ENCODE results near the gene DBP. TPM values are rescaled to one million over a fixed set of nuclear protein-coding genes. Genes with fewer than 3 reads are reported as not detected.

Gene DBP
- polyA plus RNA-seq, 3 donors = 12.8 to 22.3 (median 17.5) TPM

DNA sequence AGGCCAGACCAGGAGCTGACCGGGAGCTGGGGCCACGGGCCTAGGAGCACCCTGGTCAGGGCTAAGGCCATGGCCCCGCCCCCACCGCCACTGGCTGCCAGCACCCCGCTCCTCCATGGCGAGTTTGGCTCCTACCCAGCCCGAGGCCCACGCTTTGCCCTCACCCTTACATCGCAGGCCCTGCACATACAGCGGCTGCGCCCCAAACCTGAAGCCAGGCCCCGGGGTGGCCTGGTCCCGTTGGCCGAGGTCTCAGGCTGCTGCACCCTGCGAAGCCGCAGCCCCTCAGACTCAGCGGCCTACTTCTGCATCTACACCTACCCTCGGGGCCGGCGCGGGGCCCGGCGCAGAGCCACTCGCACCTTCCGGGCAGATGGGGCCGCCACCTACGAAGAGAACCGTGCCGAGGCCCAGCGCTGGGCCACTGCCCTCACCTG is 11.3 kb downstream of the DBP start:
- H3K9me3 Mint-ChIP-seq = peaks cover 0 to 3% (median 0%) of the 10 kb centered on the region in 7 donors
- Histone ChIP-seq H3K27ac (ENCODE audit: low read depth in 1 of 2, low read length in 2 of 2) (no peak overlapping the region), H2AFZ (ENCODE audit: insufficient read depth, low read depth, low read length, poor library complexity, severe bottlenecking) (no peak overlapping the region), H3K9ac (ENCODE audit: insufficient read depth, low read length, poor library complexity, severe bottlenecking) (no peak overlapping the region), H4K20me1 (ENCODE audit: insufficient read depth, low read length) (peaks cover 32% of the 10 kb centered on the region), H3K4me3 (replicated peaks in 1 of 3; ENCODE audit: low read depth in 2 of 3, low read length in 3 of 3) (no peak overlapping the region), H3K9me3 (replicated peaks in 1 of 2; ENCODE audit: control insufficient read depth in 1 of 2, insufficient read depth in 1 of 2, low read length in 2 of 2) (no peaks in the 10 kb centered on the region), H3K4me2 (replicated peaks; ENCODE audit: extremely low read depth, low read length, poor library complexity, severe bottlenecking) (no peak overlapping the region), H3K4me1 (ENCODE audit: control insufficient read depth in 1 of 2, insufficient read depth in 2 of 2, low read length in 2 of 2) (peaks cover 64 to 70% of the 10 kb centered on the region in 2 donors), H3K36me3 (replicated peaks in 1 of 2; ENCODE audit: control insufficient read depth in 1 of 2, insufficient read depth in 2 of 2, low read length in 2 of 2) (peaks cover 12 to 32% of the 10 kb centered on the region in 2 donors), H3K79me2 (ENCODE audit: insufficient read depth, low read length) (peaks cover 16% of the 10 kb centered on the region), H3K27me3 (ENCODE audit: control insufficient read depth in 2 of 2, insufficient read depth in 2 of 2, low read length in 2 of 2) (no peaks in the 10 kb centered on the region)
- no peak for DNase-seq
- no peak overlapping the region for H3K27ac Mint-ChIP-seq
- H3K4me3 Mint-ChIP-seq = no peak overlapping the region
- WGBS (ENCODE audit: insufficient coverage) = 94% methylated on average over 26 of the region's 30 CpGs
- H3K27me3 Mint-ChIP-seq (ENCODE audit: low read depth in 3 of 3) = no peaks in the 10 kb centered on the region
- intact Hi-C loops (cut with micrococcal nuclease) = no loop called here
- H3K36me3 Mint-ChIP-seq = peaks cover 19 to 36% of the 10 kb centered on the region in 2 donors
- peaks cover 54% of the 10 kb centered on the region for H3K4me1 Mint-ChIP-seq
- TF ChIP-seq, protein P1, sequence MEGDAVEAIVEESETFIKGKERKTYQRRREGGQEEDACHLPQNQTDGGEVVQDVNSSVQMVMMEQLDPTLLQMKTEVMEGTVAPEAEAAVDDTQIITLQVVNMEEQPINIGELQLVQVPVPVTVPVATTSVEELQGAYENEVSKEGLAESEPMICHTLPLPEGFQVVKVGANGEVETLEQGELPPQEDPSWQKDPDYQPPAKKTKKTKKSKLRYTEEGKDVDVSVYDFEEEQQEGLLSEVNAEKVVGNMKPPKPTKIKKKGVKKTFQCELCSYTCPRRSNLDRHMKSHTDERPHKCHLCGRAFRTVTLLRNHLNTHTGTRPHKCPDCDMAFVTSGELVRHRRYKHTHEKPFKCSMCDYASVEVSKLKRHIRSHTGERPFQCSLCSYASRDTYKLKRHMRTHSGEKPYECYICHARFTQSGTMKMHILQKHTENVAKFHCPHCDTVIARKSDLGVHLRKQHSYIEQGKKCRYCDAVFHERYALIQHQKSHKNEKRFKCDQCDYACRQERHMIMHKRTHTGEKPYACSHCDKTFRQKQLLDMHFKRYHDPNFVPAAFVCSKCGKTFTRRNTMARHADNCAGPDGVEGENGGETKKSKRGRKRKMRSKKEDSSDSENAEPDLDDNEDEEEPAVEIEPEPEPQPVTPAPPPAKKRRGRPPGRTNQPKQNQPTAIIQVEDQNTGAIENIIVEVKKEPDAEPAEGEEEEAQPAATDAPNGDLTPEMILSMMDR (IDR thresholded peaks at IDR 0.05) = no peak

DNA sequence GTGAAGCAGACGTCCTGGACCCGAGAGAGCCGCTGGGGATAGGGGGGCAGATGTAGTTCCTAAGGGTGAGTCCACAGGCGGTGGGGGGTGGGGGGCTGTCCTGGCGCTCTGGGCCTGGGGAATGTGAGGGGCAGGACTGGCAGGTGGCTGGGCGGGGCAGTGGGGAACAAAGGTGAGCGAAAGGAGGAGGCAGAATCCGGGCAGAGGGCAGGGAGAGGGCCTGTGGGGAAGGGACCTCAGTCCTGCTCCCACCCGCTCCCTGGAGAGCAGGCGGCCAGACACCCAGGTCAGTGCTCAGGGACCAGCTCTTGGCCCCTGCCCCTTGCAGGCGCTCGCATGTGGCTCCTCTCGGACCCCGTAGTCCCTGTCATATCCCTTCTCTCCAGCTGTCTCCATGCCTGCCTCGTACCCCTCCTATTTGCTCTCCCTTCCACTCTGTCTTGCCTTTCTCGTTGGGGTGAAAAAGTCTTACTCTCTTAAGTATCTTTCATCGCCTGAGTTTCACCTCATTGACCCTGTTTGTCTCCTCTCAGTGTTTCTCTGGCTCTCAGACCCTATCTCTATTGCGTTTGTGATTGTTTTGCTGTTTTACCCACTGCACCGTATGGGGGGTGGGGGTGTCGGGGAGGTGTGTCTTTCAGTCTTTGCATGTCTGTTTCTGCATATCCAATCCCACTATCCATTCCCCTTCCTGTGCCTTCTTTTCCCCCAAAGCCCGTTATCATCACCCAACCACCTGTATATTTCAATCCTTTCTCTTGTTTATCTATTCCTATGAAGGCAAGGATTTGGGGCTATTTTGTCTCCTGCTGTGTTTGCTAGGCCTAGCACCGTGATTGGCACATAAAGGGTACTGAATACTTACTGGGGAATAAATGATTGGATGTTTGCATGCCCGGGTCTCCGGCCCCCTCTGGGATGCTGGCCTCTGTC is 12.1 kb downstream of the DBP start:
- Histone ChIP-seq H3K36me3 (replicated peaks in 1 of 2; ENCODE audit: control insufficient read depth in 1 of 2, insufficient read depth in 2 of 2, low read length in 2 of 2) (peaks cover 9 to 32% of the 10 kb centered on the region in 2 donors), H3K4me1 (ENCODE audit: control insufficient read depth in 1 of 2, insufficient read depth in 2 of 2, low read length in 2 of 2) (peaks cover 64 to 70% of the 10 kb centered on the region in 2 donors), H3K27me3 (ENCODE audit: control insufficient read depth in 2 of 2, insufficient read depth in 2 of 2, low read length in 2 of 2) (no peaks in the 10 kb centered on the region), H3K9ac (ENCODE audit: insufficient read depth, low read length, poor library complexity, severe bottlenecking) (no peak overlapping the region), H2AFZ (ENCODE audit: insufficient read depth, low read depth, low read length, poor library complexity, severe bottlenecking) (no peak overlapping the region), H3K4me2 (replicated peaks; ENCODE audit: extremely low read depth, low read length, poor library complexity, severe bottlenecking) (peak overlapping the region; percentile 77), H4K20me1 (ENCODE audit: insufficient read depth, low read length) (peaks cover 24% of the 10 kb centered on the region), H3K27ac (ENCODE audit: low read depth in 1 of 2, low read length in 2 of 2) (no peak overlapping the region), H3K9me3 (replicated peaks in 1 of 2; ENCODE audit: control insufficient read depth in 1 of 2, insufficient read depth in 1 of 2, low read length in 2 of 2) (no peaks in the 10 kb centered on the region), H3K79me2 (ENCODE audit: insufficient read depth, low read length) (peaks cover 24% of the 10 kb centered on the region), H3K4me3 (replicated peaks in 1 of 3; ENCODE audit: low read depth in 2 of 3, low read length in 3 of 3) (peak overlapping the region in 1 of 3 experiments; percentile 62)
- DNase-seq = peak in 1 of 3 donors; percentile 8
- peaks cover 0 to 3% (median 0%) of the 10 kb centered on the region in 7 donors for H3K9me3 Mint-ChIP-seq
- H3K4me3 Mint-ChIP-seq = peak overlapping the region in 1 of 2 donors; percentile 48
- intact Hi-C loops (cut with micrococcal nuclease) = no loop called here
- peaks cover 16 to 31% of the 10 kb centered on the region in 2 donors for H3K36me3 Mint-ChIP-seq
- H3K27me3 Mint-ChIP-seq (ENCODE audit: low read depth in 3 of 3) = no peaks in the 10 kb centered on the region
- H3K4me1 Mint-ChIP-seq = peaks cover 49% of the 10 kb centered on the region
- TF ChIP-seq, protein P1 (IDR thresholded peaks at IDR 0.05) = no peak
- peak overlapping the region in 6 of 7 donors; percentile 37 to 97 (median 67) for H3K27ac Mint-ChIP-seq
- 77% methylated on average over 18 of the region's 24 CpGs for WGBS (ENCODE audit: insufficient coverage)

Measured in CD14-positive monocyte (primary cell).